NCI-H345 treated with DMSO at 0.1 percent for 48 hours (cell line): Measurements from ENCODE around the gene PALB2.

ENCODE experiments used
- DNase-seq: peaks from one replicate; lab custom pipeline; 2025; ENCODE audit not compliant: unreplicated experiment; lab: John Stamatoyannopoulos, UW

Gene PALB2

GRCh38 chr16:23556881-23557778 is 84.0 kb downstream of the PALB2 start, which contains the start of the genes EARS2 and UBFD1:
Gene EARS2 (minus strand): TSS chr16:23557350. CDS start chr16:23557343, 7 bp downstream.
Gene UBFD1 (plus strand): TSS chr16:23557727. CDS start chr16:23557743, 16 bp downstream.
- DNase-seq = peak; percentile 94

- DNase-seq = no peak
These were observed 86.6 kb downstream of the PALB2 start for GRCh38 chr16:23554536-23554935.
